ENCODE measurements around the gene FAM184B. TPM values are rescaled to one million over a fixed set of nuclear protein-coding genes. Genes with fewer than 3 reads are reported as not detected.

Gene FAM184B
- total RNA-seq, 1 donor from 2014 or later = 0.17 TPM

- TF ChIP-seq CTCF (IDR thresholded peaks at IDR 0.05; ENCODE audit: unreplicated experiment) = no peak
- Mint-ChIP-seq H3K4me1 (ENCODE audit: low read depth) (peaks cover 7% of the 10 kb centered on the region), H3K27ac (no peak overlapping the region), H3K9me3 (ENCODE audit: low read depth) (peaks cover 6% of the 10 kb centered on the region), H3K4me3 (ENCODE audit: low read depth) (no peak overlapping the region), H3K27me3 (no peaks in the 10 kb centered on the region), H3K36me3 (ENCODE audit: insufficient read depth) (no peaks in the 10 kb centered on the region)
- no peak for DNase-seq (ENCODE audit: low spot score, unreplicated experiment)
Measured at GRCh38 chr4:17761062-17761461, 20.4 kb downstream of the FAM184B start.

DNA sequence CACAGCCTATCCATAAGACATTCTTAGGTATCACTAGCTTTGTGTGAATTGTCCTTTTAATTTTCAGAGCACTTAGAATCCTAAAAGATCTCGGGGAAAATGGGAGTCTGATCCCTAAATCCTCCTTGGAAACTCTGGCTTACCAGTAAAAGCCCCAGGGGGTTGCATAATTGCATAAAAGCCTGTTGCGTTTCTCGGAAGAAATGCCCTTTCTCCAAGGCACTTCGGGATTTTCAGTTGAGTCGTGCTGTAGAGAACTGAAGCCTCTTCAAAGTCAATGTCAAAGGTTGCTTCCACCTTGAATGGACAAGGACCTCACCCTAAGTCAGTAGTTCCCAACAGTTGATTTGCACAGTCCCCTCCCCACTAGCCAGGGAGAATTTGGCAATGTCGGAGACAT is 20.8 kb downstream of the FAM184B start:
- peaks cover 2% of the 10 kb centered on the region for H3K9me3 Mint-ChIP-seq (ENCODE audit: low read depth)
- H3K27me3 Mint-ChIP-seq = peaks cover 4% of the 10 kb centered on the region
- no peaks in the 10 kb centered on the region for H3K36me3 Mint-ChIP-seq (ENCODE audit: insufficient read depth)
- no peak for DNase-seq (ENCODE audit: low spot score, unreplicated experiment)
- H3K4me1 Mint-ChIP-seq (ENCODE audit: low read depth) = peaks cover 7% of the 10 kb centered on the region
- no peak overlapping the region for H3K4me3 Mint-ChIP-seq (ENCODE audit: low read depth)
- TF ChIP-seq CTCF (IDR thresholded peaks at IDR 0.05; ENCODE audit: unreplicated experiment) = no peak
- H3K27ac Mint-ChIP-seq = no peak overlapping the region

GRCh38 chr4:17758485-17758884 is 22.9 kb downstream of the FAM184B start:
- no peak overlapping the region for H3K27ac Mint-ChIP-seq
- peaks cover 5% of the 10 kb centered on the region for H3K27me3 Mint-ChIP-seq
- H3K4me1 Mint-ChIP-seq (ENCODE audit: low read depth) = peaks cover 10% of the 10 kb centered on the region
- no peaks in the 10 kb centered on the region for H3K36me3 Mint-ChIP-seq (ENCODE audit: insufficient read depth)
- no peak overlapping the region for H3K4me3 Mint-ChIP-seq (ENCODE audit: low read depth)
- no peak for TF ChIP-seq CTCF (IDR thresholded peaks at IDR 0.05; ENCODE audit: unreplicated experiment)
- no peaks in the 10 kb centered on the region for H3K9me3 Mint-ChIP-seq (ENCODE audit: low read depth)
- no peak for DNase-seq (ENCODE audit: low spot score, unreplicated experiment)

DNA sequence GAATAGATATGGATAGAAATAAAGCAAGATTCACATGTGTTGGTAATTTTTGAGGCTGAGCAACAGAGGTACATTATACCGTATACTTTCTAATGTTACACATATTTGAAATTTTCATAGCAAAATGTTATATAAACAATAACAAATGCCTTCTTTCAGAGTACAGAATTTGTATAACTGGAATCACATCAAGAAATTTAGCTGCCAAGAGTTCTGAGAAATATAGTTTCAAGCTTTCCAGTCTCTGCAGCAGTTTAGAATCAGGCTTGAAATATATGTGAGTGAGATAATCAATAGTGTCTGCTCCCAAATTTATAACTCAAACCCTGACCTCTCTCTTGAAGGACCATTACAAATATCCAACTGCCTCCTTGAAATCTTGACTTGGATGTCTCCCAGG is 23.8 kb downstream of the FAM184B start:
- no peak for DNase-seq (ENCODE audit: low spot score, unreplicated experiment)
- H3K4me3 Mint-ChIP-seq (ENCODE audit: low read depth) = no peak overlapping the region
- no peak for TF ChIP-seq CTCF (IDR thresholded peaks at IDR 0.05; ENCODE audit: unreplicated experiment)
- peaks cover 13% of the 10 kb centered on the region for H3K4me1 Mint-ChIP-seq (ENCODE audit: low read depth)
- peaks cover 5% of the 10 kb centered on the region for H3K27me3 Mint-ChIP-seq
- no peaks in the 10 kb centered on the region for H3K9me3 Mint-ChIP-seq (ENCODE audit: low read depth)
- no peaks in the 10 kb centered on the region for H3K36me3 Mint-ChIP-seq (ENCODE audit: insufficient read depth)
- no peak overlapping the region for H3K27ac Mint-ChIP-seq

DNA sequence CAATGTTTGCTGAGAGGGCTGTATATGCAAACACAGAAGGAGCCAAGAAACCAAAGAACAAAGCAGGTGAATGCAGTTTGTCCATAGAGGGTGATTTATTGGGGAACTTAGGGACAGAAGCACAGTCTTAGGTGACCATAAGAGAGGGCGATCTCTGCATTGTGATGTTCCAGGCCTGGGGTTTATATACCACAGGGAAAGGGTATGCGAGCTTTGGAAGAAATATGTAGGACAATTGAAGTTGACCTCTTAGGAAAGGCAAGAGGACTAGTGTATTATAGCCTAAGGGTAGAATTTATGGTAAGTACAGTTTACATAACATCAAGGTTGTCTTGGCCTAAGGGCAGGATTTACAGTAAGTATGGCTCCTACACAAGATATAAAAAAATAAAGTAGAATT is 27.8 kb downstream of the FAM184B start:
- H3K36me3 Mint-ChIP-seq (ENCODE audit: insufficient read depth) = no peaks in the 10 kb centered on the region
- TF ChIP-seq CTCF (IDR thresholded peaks at IDR 0.05; ENCODE audit: unreplicated experiment) = no peak
- H3K4me1 Mint-ChIP-seq (ENCODE audit: low read depth) = peaks cover 13% of the 10 kb centered on the region
- no peak overlapping the region for H3K27ac Mint-ChIP-seq
- H3K27me3 Mint-ChIP-seq = peaks cover 7% of the 10 kb centered on the region
- no peak for DNase-seq (ENCODE audit: low spot score, unreplicated experiment)
- no peaks in the 10 kb centered on the region for H3K9me3 Mint-ChIP-seq (ENCODE audit: low read depth)
- no peak overlapping the region for H3K4me3 Mint-ChIP-seq (ENCODE audit: low read depth)

All from progenitor cell of endocrine pancreas (in vitro differentiated cells).